Loucy (cell line): ENCODE data around the gene CTRB2.

Source experiments
- H2AFZ ChIP-seq: fragments of 200-600 bp; sonication (generic); 2 replicates; pipeline ENCODE4 v1.6.0; 2016; ENCODE audit warnings: antibody characterized with exemption, mild to moderate bottlenecking, low read length, moderate library complexity
- H3F3A ChIP-seq: fragments of 200-600 bp; 2 replicates; pipeline ENCODE4 v1.6.0; 2016; ENCODE audit warnings: antibody characterized with exemption, low read depth, mild to moderate bottlenecking
- H3K27me3 ChIP-seq: fragments of 200-600 bp; sonication (generic); 2 replicates; pipeline ENCODE4 v1.6.1; 2014; ENCODE audit warnings: low read length, mild to moderate bottlenecking; ENCODE audit not compliant: insufficient read depth, poor library complexity, severe bottlenecking
- H3K36me3 ChIP-seq: fragments of 200-600 bp; sonication (generic); 2 replicates; pipeline ENCODE4 v1.6.1; 2016; ENCODE audit warnings: low read length; ENCODE audit not compliant: insufficient read depth
- H3K4me1 ChIP-seq: fragments of 200-600 bp; sonication (generic); 2 replicates; pipeline ENCODE4 v1.5.1; 2014; ENCODE audit warnings: low read length, mild to moderate bottlenecking; ENCODE audit not compliant: insufficient read depth, poor library complexity, severe bottlenecking
- H3K4me2 ChIP-seq: fragments of 200-600 bp; sonication (generic); 2 replicates; pipeline ENCODE4 v1.6.0; 2014; ENCODE audit warnings: antibody characterized with exemption, low read length, low read depth, mild to moderate bottlenecking; ENCODE audit not compliant: poor library complexity, severe bottlenecking
- H3K4me3 ChIP-seq: fragments of 200-600 bp; sonication (generic); 2 replicates; pipeline ENCODE4 v1.5.1; 2014; ENCODE audit warnings: low read length, mild to moderate bottlenecking, mixed read lengths; ENCODE audit not compliant: poor library complexity, severe bottlenecking
- H3K79me2 ChIP-seq: fragments of 200-600 bp; sonication (generic); 2 replicates; pipeline ENCODE4 v1.6.1; 2014; ENCODE audit warnings: low read length; ENCODE audit not compliant: insufficient read depth
- H3K9ac ChIP-seq: fragments of 200-600 bp; sonication (generic); 2 replicates; pipeline ENCODE4 v1.6.0; 2014; ENCODE audit warnings: mild to moderate bottlenecking, low read depth, low read length, moderate library complexity; ENCODE audit not compliant: poor library complexity, severe bottlenecking
- H3K9me2 ChIP-seq: fragments of 200-600 bp; sonication (generic); replicated peaks from 2 replicates; pipeline ENCODE4 v1.6.1; 2016; ENCODE audit warnings: low read depth, low read length, mixed read lengths
- H3K9me3 ChIP-seq: fragments of 200-600 bp; sonication (generic); 2 replicates; pipeline ENCODE4 v1.6.1; 2014; ENCODE audit warnings: mild to moderate bottlenecking, antibody characterized with exemption, low read length, low read depth; ENCODE audit not compliant: insufficient read depth
- H4K20me1 ChIP-seq: fragments of 200-600 bp; sonication (generic); 2 replicates; pipeline ENCODE4 v1.6.0; 2014; ENCODE audit warnings: antibody characterized with exemption, low read length, mild to moderate bottlenecking; ENCODE audit not compliant: insufficient read depth, poor library complexity, severe bottlenecking
- CTCF ChIP-seq: fragments of 200-600 bp; sonication (generic); conservative IDR thresholded peaks from 2 replicates; pipeline ENCODE4 v1.5.1; 2014; ENCODE audit warnings: mild to moderate bottlenecking, antibody characterized with exemption, low read length
- EZH2phosphoT487 ChIP-seq: fragments of 200-600 bp; IDR thresholded peaks from 2 replicates; pipeline ENCODE4 v1.6.1; 2018; ENCODE audit warnings: antibody characterized with exemption, mild to moderate bottlenecking, moderate library complexity, borderline replicate concordance

CTRB2 gene

GRCh38 chr16:75193265-75193650 lies 13.7 kb downstream of the CTRB2 start:
- Histone ChIP-seq H3F3A (no peaks in the 10 kb centered on the region), H3K4me2 (no peak overlapping the region), H3K9me2 (no peaks in the 10 kb centered on the region), H2AFZ (no peak overlapping the region), H3K9me3 (no peaks in the 10 kb centered on the region), H4K20me1 (no peaks in the 10 kb centered on the region), H3K9ac (no peak overlapping the region), H3K36me3 (no peaks in the 10 kb centered on the region), H3K79me2 (no peaks in the 10 kb centered on the region), H3K4me3 (no peak overlapping the region), H3K27me3 (no peaks in the 10 kb centered on the region), H3K4me1 (peaks cover 7% of the 10 kb centered on the region)
- no peak for TF ChIP-seq CTCF
- no peak for TF ChIP-seq EZH2phosphoT487

DNA sequence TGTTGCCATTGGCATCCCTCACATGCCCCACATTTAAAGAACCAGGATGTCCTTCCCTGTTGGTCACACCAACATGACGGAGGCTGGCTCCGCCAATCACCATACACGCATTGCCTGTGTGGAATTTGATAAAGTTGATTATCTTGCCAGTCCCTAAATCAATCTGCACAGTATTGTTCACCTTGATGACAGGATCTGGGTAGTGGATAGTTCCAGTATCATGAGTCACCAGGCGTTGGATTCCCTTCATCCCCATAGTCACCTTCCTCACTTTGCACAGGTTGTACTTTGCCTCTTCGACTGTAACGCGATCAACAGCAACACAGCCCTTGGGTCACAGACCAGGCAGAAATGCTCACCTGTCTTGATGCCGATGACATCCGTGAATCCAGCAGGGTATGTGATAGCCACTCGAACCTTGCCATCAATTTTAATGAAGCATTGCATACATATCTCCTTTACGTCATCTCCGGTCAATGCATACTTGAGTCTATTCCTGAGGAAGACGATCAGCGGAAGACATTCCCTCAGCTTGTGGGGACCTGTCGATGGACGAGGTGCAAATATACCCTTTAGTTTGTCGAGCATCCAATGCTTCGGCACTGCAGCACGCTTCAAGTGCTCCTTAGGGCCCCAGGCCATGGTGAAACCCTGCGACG lies 14.2 kb downstream of the CTRB2 start:
- Histone ChIP-seq H2AFZ (no peak overlapping the region), H3K4me1 (peaks cover 3% of the 10 kb centered on the region), H3K4me2 (no peak overlapping the region), H3K79me2 (no peaks in the 10 kb centered on the region), H3K36me3 (no peaks in the 10 kb centered on the region), H3F3A (no peaks in the 10 kb centered on the region), H3K9me3 (no peaks in the 10 kb centered on the region), H3K9ac (no peak overlapping the region), H4K20me1 (no peaks in the 10 kb centered on the region), H3K27me3 (no peaks in the 10 kb centered on the region), H3K9me2 (no peaks in the 10 kb centered on the region), H3K4me3 (no peak overlapping the region)
- TF ChIP-seq CTCF = no peak
- no peak for TF ChIP-seq EZH2phosphoT487

DNA sequence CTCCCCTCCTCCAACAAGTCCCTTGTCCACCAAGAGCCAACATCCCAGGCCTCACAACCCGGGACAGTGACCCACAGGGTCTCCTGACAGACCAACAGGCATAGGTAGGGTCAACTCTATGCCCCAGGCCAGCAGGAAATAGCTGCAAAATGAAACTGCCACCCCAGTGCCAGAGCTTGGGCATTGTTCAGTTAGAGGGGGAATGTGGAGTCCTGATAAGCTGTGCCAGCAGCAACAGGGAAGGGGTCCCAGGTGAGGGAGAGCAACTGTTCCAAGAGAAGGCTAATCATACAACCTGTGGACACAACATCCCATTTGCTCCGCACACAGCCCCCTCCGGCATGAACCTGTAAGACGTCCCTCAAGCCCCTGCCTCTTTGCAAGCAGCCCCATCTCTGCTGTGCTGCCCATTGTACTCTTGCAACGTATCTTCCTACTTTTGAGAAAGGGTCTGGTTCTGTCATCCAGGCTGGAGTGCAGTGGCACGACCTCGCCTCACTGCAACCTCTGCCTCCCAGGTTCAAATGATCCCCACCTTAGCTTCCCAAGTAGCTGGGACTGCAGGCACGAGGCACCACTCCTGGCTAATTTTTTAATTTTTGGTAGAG lies 17.2 kb downstream of the CTRB2 start:
- Histone ChIP-seq H4K20me1 (no peaks in the 10 kb centered on the region), H3K4me1 (no peaks in the 10 kb centered on the region), H3K4me3 (no peak overlapping the region), H3K4me2 (no peak overlapping the region), H3K79me2 (no peaks in the 10 kb centered on the region), H3K9me2 (no peaks in the 10 kb centered on the region), H3K36me3 (no peaks in the 10 kb centered on the region), H2AFZ (no peak overlapping the region), H3F3A (no peaks in the 10 kb centered on the region), H3K27me3 (no peaks in the 10 kb centered on the region), H3K9ac (no peak overlapping the region), H3K9me3 (no peaks in the 10 kb centered on the region)
- TF ChIP-seq EZH2phosphoT487 (no peak), CTCF (no peak)
